T follicular helper cell (primary cell): ENCODE results near the gene KLHL29.

Experiments used
- DNase-seq: peaks from one replicate; pipeline ENCODE4 v3.0.0-alpha.2; 2020; ENCODE audit warnings: low read depth

KLHL29 gene

GRCh38 chr2:23531280-23531679 lies 146.3 kb downstream of the KLHL29 start:
- no peak for DNase-seq

GRCh38 chr2:23531881-23532280 lies 146.9 kb downstream of the KLHL29 start:
- DNase-seq, result no peak

GRCh38 chr2:23532391-23533337 lies 147.7 kb downstream of the KLHL29 start:
- peak; percentile 21 for DNase-seq

- no peak for DNase-seq
These were observed 148.3 kb downstream of the KLHL29 start for GRCh38 chr2:23533338-23533695.

- no peak for DNase-seq
These were observed 149.8 kb downstream of the KLHL29 start for GRCh38 chr2:23534771-23535170.

- DNase-seq, result no peak
These were observed 151.3 kb downstream of the KLHL29 start for GRCh38 chr2:23536326-23536725.

- no peak for DNase-seq
These were observed 153.0 kb downstream of the KLHL29 start for GRCh38 chr2:23537991-23538390.

- no peak for DNase-seq
These were observed 153.6 kb downstream of the KLHL29 start for GRCh38 chr2:23538566-23538965.

- DNase-seq, result no peak
These were observed 155.9 kb downstream of the KLHL29 start for GRCh38 chr2:23540804-23541360.

- no peak for DNase-seq
These were observed 156.7 kb downstream of the KLHL29 start for GRCh38 chr2:23541503-23542229.

- no peak for DNase-seq
These were observed 157.3 kb downstream of the KLHL29 start for GRCh38 chr2:23542230-23542789.

GRCh38 chr2:23543302-23543701 lies 158.3 kb downstream of the KLHL29 start:
- DNase-seq, result no peak

GRCh38 chr2:23543728-23544127 lies 158.7 kb downstream of the KLHL29 start:
- no peak for DNase-seq

GRCh38 chr2:23544589-23545295 lies 159.8 kb downstream of the KLHL29 start:
- DNase-seq, result no peak

GRCh38 chr2:23545396-23545795 lies 160.4 kb downstream of the KLHL29 start:
- DNase-seq, result no peak

- DNase-seq, result no peak
These were observed 160.8 kb downstream of the KLHL29 start for GRCh38 chr2:23545811-23546210.

GRCh38 chr2:23546913-23547312 lies 161.9 kb downstream of the KLHL29 start:
- DNase-seq, result no peak

GRCh38 chr2:23547725-23548124 lies 162.7 kb downstream of the KLHL29 start:
- DNase-seq, result no peak

- no peak for DNase-seq
These were observed 163.3 kb downstream of the KLHL29 start for GRCh38 chr2:23548143-23548769.

GRCh38 chr2:23549051-23549450 lies 164.1 kb downstream of the KLHL29 start:
- DNase-seq, result no peak

- DNase-seq, result no peak
These were observed 165.0 kb downstream of the KLHL29 start for GRCh38 chr2:23549821-23550530.
